GM21786 (cell line): ENCODE data around the gene SCUBE1.

Experiments
- ATAC-seq: cut with Tn5 transposase; IDR thresholded peaks from one replicate; pipeline ENCODE4 v1.9.1; 2021; ENCODE audit not compliant: unreplicated experiment

Gene SCUBE1

GRCh38 chr22:43220625-43221380 lies 122.4 kb downstream of the SCUBE1 start:
- no peak for ATAC-seq

GRCh38 chr22:43218786-43219185 lies 124.4 kb downstream of the SCUBE1 start:
- no peak for ATAC-seq

GRCh38 chr22:43217285-43218030 lies 125.7 kb downstream of the SCUBE1 start:
- no peak for ATAC-seq

- no peak for ATAC-seq
Observed at GRCh38 chr22:43216738-43217137, 126.4 kb downstream of the SCUBE1 start.

- ATAC-seq: no peak
Observed at GRCh38 chr22:43213962-43214361, 129.2 kb downstream of the SCUBE1 start.

GRCh38 chr22:43213051-43213450 lies 130.1 kb downstream of the SCUBE1 start:
- no peak for ATAC-seq

- no peak for ATAC-seq
Observed at GRCh38 chr22:43212434-43212952, 130.7 kb downstream of the SCUBE1 start.

- no peak for ATAC-seq
Observed at GRCh38 chr22:43211941-43212433, 131.2 kb downstream of the SCUBE1 start.

- ATAC-seq: no peak
Observed at GRCh38 chr22:43210631-43211515, 132.3 kb downstream of the SCUBE1 start.

GRCh38 chr22:43209971-43210370 lies 133.2 kb downstream of the SCUBE1 start:
- no peak for ATAC-seq

- ATAC-seq: no peak
Observed at GRCh38 chr22:43209523-43209890, 133.7 kb downstream of the SCUBE1 start.

- no peak for ATAC-seq
Observed at GRCh38 chr22:43208703-43209522, 134.3 kb downstream of the SCUBE1 start.

GRCh38 chr22:43207849-43208702 lies 135.1 kb downstream of the SCUBE1 start:
- ATAC-seq: no peak

- no peak for ATAC-seq
Observed at GRCh38 chr22:43207386-43207785, 135.8 kb downstream of the SCUBE1 start.

- no peak for ATAC-seq
Observed at GRCh38 chr22:43206509-43207161, 136.5 kb downstream of the SCUBE1 start.

- ATAC-seq: no peak
Observed at GRCh38 chr22:43205748-43206508, 137.2 kb downstream of the SCUBE1 start.

- no peak for ATAC-seq
Observed at GRCh38 chr22:43205261-43205691, 137.9 kb downstream of the SCUBE1 start.

- ATAC-seq: no peak
Observed at GRCh38 chr22:43203471-43203981, 139.6 kb downstream of the SCUBE1 start.
